DLD1 (cell line): ENCODE data around the gene RIF1.
"Not testable (repeated sequence)": the region's sequence is repeated elsewhere in the genome, so short reads cannot be mapped to it uniquely, and the experiment has no call there.

Source experiments
- in situ Hi-C: cut with HindIII; loops from 2 replicates; pipeline ENCODE4 v1.10.0; 2017; ENCODE audit warnings: low sequenced_read_pairs

The RIF1 gene

GRCh38 chr2:151421681-151422080, 12.0 kb downstream of the RIF1 start:
- in situ Hi-C loops = not testable (repeated sequence)

GRCh38 chr2:151422917-151423439, 13.3 kb downstream of the RIF1 start:
- in situ Hi-C loops = no loop called here

GRCh38 chr2:151423760-151424159, 14.1 kb downstream of the RIF1 start:
- in situ Hi-C loops = no loop called here

- in situ Hi-C loops = no loop called here
These were observed 27.9 kb downstream of the RIF1 start for GRCh38 chr2:151437630-151438029.

- in situ Hi-C loops = no loop called here
These were observed 28.8 kb downstream of the RIF1 start for GRCh38 chr2:151438506-151438905.

- in situ Hi-C loops = no loop called here
These were observed 29.4 kb downstream of the RIF1 start for GRCh38 chr2:151439127-151439526.

GRCh38 chr2:151459358-151459757, 49.7 kb downstream of the RIF1 start:
- in situ Hi-C loops = no loop called here

- in situ Hi-C loops = no loop called here
These were observed 56.1 kb downstream of the RIF1 start for GRCh38 chr2:151465771-151466170.

GRCh38 chr2:151470556-151470955, 60.9 kb downstream of the RIF1 start:
- in situ Hi-C loops = no loop called here

- in situ Hi-C loops = no loop called here
These were observed 63.3 kb downstream of the RIF1 start for GRCh38 chr2:151472966-151473365.

GRCh38 chr2:151475071-151475470, 65.4 kb downstream of the RIF1 start:
- in situ Hi-C loops = no loop called here

GRCh38 chr2:151476287-151476686, 66.6 kb downstream of the RIF1 start:
- in situ Hi-C loops = no loop called here

- in situ Hi-C loops = no loop called here
These were observed 68.3 kb downstream of the RIF1 start for GRCh38 chr2:151478011-151478410.

- in situ Hi-C loops = no loop called here
These were observed 72.0 kb downstream of the RIF1 start for GRCh38 chr2:151481744-151482143.

GRCh38 chr2:151482171-151482725, 72.5 kb downstream of the RIF1 start:
- in situ Hi-C loops = no loop called here

GRCh38 chr2:151483546-151483945, 73.8 kb downstream of the RIF1 start:
- in situ Hi-C loops = no loop called here

GRCh38 chr2:151484100-151484499, 74.4 kb downstream of the RIF1 start:
- in situ Hi-C loops = no loop called here

- in situ Hi-C loops = no loop called here
These were observed 76.4 kb downstream of the RIF1 start for GRCh38 chr2:151486053-151486452.

- in situ Hi-C loops = no loop called here
These were observed 80.6 kb downstream of the RIF1 start for GRCh38 chr2:151490276-151490675.

GRCh38 chr2:151491496-151491895, 81.8 kb downstream of the RIF1 start:
- in situ Hi-C loops = no loop called here

GRCh38 chr2:151498178-151498577, 88.5 kb downstream of the RIF1 start:
- in situ Hi-C loops = no loop called here

GRCh38 chr2:151506170-151506569, 96.5 kb downstream of the RIF1 start:
- in situ Hi-C loops = no loop called here

- in situ Hi-C loops = no loop called here
These were observed 98.8 kb downstream of the RIF1 start for GRCh38 chr2:151508519-151508918.
